Ovary (tissue), 3 donors: ENCODE measurements around the gene KIAA0586.

ENCODE experiments used
- CTCF ChIP-seq, 3 donors: fragments of 450-650 bp in 2 of 3; fragments of 200-600 bp in 1 of 3; IDR thresholded peaks; one replicate each; pipeline versions ENCODE4 v1.5.1 to v1.8.0; 2016 to 2022; ENCODE audit warnings: antibody characterized with exemption in 3 of 3, mild to moderate bottlenecking in 1 of 3
- EP300 ChIP-seq: sonication (generic); formaldehyde crosslinking; IDR thresholded peaks from one replicate; pipeline ENCODE4 v1.6.1; 2017; ENCODE audit warnings: antibody characterized with exemption
- POLR2A ChIP-seq: fragments of 450-650 bp; IDR thresholded peaks from one replicate; pipeline ENCODE4 v1.6.1; 2017; ENCODE audit warnings: antibody characterized with exemption, mild to moderate bottlenecking, moderate library complexity
- donor health status: DM: no; HTN: no; CAD: no.

- TF ChIP-seq CTCF (IDR thresholded peaks at IDR 0.05) (no peak), POLR2A (no peak), EP300 (no peak)
Measured at GRCh38 chr14:58593977-58594376, 166.5 kb downstream of the KIAA0586 start.
